Muscle of arm (tissue), 12 donors: ENCODE data around the gene DEDD2. TPM values are rescaled to one million over a fixed set of nuclear protein-coding genes. Genes with fewer than 3 reads are reported as not detected.

Experiments
- DNase-seq: peaks from one replicate; pipeline ENCODE4 v3.0.0-alpha.2; 2013
- polyA plus RNA-seq, 12 donors: library from polyadenylated mRNA; unstranded; fragments of 120-200 nt; gene quantifications; one replicate each; pipeline ENCODE4 v1.2.1, GENCODE V29; 2013; ENCODE audit not compliant: insufficient read length in 12 of 12

Gene DEDD2
- polyA plus RNA-seq, 12 donors = 9.9 to 17.4 (median 12.0) TPM; not detected in 2

- no peak for DNase-seq
Observed at GRCh38 chr19:42150364-42150763, 67.1 kb downstream of the DEDD2 start.

GRCh38 chr19:42149447-42150202, 67.9 kb downstream of the DEDD2 start:
- no peak for DNase-seq

Other genes with a start within 250 kb of the DEDD2 start
- 10 to 100 TPM in 1 of 12 donors, 1 to 10 TPM in 1, under 1 TPM in 9, not detected in 1; 0.30 to 16.6 (median 0.59) TPM for gene ATP1A3, start 223.4 kb downstream of the DEDD2 start, polyA plus RNA-seq
- gene GRIK5, start 147.5 kb downstream of the DEDD2 start, polyA plus RNA-seq = 10 to 100 TPM in 1 of 12 donors, 1 to 10 TPM in 10, not detected in 1; 1.7 to 10.3 (median 3.2) TPM
- 10 to 100 TPM in 3 of 12 donors, 1 to 10 TPM in 8, not detected in 1; 7.2 to 13.3 (median 9.2) TPM for gene ZNF574, start 141.5 kb downstream of the DEDD2 start, polyA plus RNA-seq
- 1 to 10 TPM in 10 of 12 donors, under 1 TPM in 1, not detected in 1; 0.92 to 6.1 (median 1.4) TPM for gene POU2F2, start 85.2 kb downstream of the DEDD2 start, polyA plus RNA-seq
- gene ZNF526, start 2.6 kb upstream of the DEDD2 start, polyA plus RNA-seq = 1 to 10 TPM in 11 of 12 donors, not detected in 1; 4.5 to 8.4 (median 6.8) TPM
- gene GSK3A, start 24.9 kb upstream of the DEDD2 start, polyA plus RNA-seq = 10 to 100 TPM in 11 of 12 donors, not detected in 1; 36.1 to 84.0 (median 42.9) TPM
- 10 to 100 TPM in 11 of 12 donors, not detected in 1; 27.1 to 66.4 (median 32.7) TPM for gene ERF, start 37.5 kb upstream of the DEDD2 start, polyA plus RNA-seq
- 10 to 100 TPM in 11 of 12 donors, not detected in 1; 25.3 to 66.6 (median 31.6) TPM for gene CIC, start 51.6 kb upstream of the DEDD2 start, polyA plus RNA-seq
- gene PRR19, start 84.5 kb upstream of the DEDD2 start, polyA plus RNA-seq = 1 to 10 TPM in 2 of 12 donors, under 1 TPM in 8, not detected in 2; 0.34 to 1.8 (median 0.62) TPM
- gene PAFAH1B3, start 84.9 kb upstream of the DEDD2 start, polyA plus RNA-seq = 10 to 100 TPM in 11 of 12 donors, not detected in 1; 20.2 to 37.1 (median 28.1) TPM
- under 1 TPM in 10 of 12 donors, not detected in 2; 0.12 to 0.56 (median 0.26) TPM for gene TMEM145, start 95.6 kb upstream of the DEDD2 start, polyA plus RNA-seq
- 10 to 100 TPM in 11 of 12 donors, not detected in 1; 19.3 to 31.5 (median 23.5) TPM for gene MEGF8, start 108.0 kb upstream of the DEDD2 start, polyA plus RNA-seq
- 1 to 10 TPM in 2 of 12 donors, under 1 TPM in 3, not detected in 7; 0.47 to 4.1 (median 0.61) TPM for gene CNFN, start 172.6 kb upstream of the DEDD2 start, polyA plus RNA-seq
- 10 to 100 TPM in 2 of 12 donors, 1 to 10 TPM in 9, not detected in 1; 4.0 to 20.1 (median 7.2) TPM for gene LIPE, start 209.7 kb upstream of the DEDD2 start, polyA plus RNA-seq
- 1 to 10 TPM in 3 of 12 donors, not detected in 9; 1.5 to 3.2 (median 2.0) TPM for gene CXCL17, start 225.3 kb upstream of the DEDD2 start, polyA plus RNA-seq